Type B pancreatic cell (in vitro differentiated cells): ENCODE data around the gene TIMM22. TPM values are rescaled to one million over a fixed set of nuclear protein-coding genes. Genes with fewer than 3 reads are reported as not detected.
"Not testable (repeated sequence)": the region's sequence is repeated elsewhere in the genome, so short reads cannot be mapped to it uniquely, and the experiment has no call there.

Experiments used
- DNase-seq: peaks from one replicate; pipeline ENCODE4 v3.0.0; 2021; ENCODE audit warnings: mixed read lengths; ENCODE audit not compliant: unreplicated experiment; ENCODE audit errors: extremely low spot score
- H3K27ac Mint-ChIP-seq: 2 replicates; pipeline ENCODE4 v1.8.0; 2021; ENCODE audit warnings: mild to moderate bottlenecking, mixed read lengths
- H3K27me3 Mint-ChIP-seq: 2 replicates; pipeline ENCODE4 v1.8.0; 2021; ENCODE audit warnings: mixed read lengths
- H3K36me3 Mint-ChIP-seq: 2 replicates; pipeline ENCODE4 v1.8.0; 2021; ENCODE audit warnings: mixed read lengths
- H3K4me1 Mint-ChIP-seq: one replicate; pipeline ENCODE4 v1.8.0; 2021; ENCODE audit warnings: mixed read lengths; ENCODE audit not compliant: unreplicated experiment
- H3K4me3 Mint-ChIP-seq: 2 replicates; pipeline ENCODE4 v1.8.0; 2021; ENCODE audit warnings: mild to moderate bottlenecking, mixed read lengths
- H3K9me3 Mint-ChIP-seq: 2 replicates; pipeline ENCODE4 v1.8.0; 2021; ENCODE audit warnings: mixed read lengths
- long read RNA-seq: library from polyadenylated mRNA; unstranded; transcript quantifications from one replicate; pipeline ENCODE4 v2.0.0, GENCODE V29; 2020
- total RNA-seq: library from RNA; stranded (reverse); gene quantifications from 2 replicates; pipeline ENCODE4 v1.2.1, GENCODE V29; 2021; ENCODE audit warnings: low replicate concordance
- TF ChIP-seq, protein P1 (sequence below): fragments of 200-600 bp; sonication (generic); conservative IDR thresholded peaks from 2 replicates; pipeline ENCODE4 v1.5.0; 2021; ENCODE audit warnings: antibody characterized with exemption, mild to moderate bottlenecking

The TIMM22 gene
- 16.2 and 20.1 TPM in 2 replicates for total RNA-seq
- long read RNA-seq, transcript TIMM22-201 (4 exons, 3,194 nt) = major isoform, 178 of 191 reads
- long read RNA-seq, partial matches to known transcripts = 6 of 191 reads
- long read RNA-seq, other reads (novel, unspliced or antisense) = 7 of 191 reads

- peaks cover 29% of the 10 kb centered on the region for H3K4me1 Mint-ChIP-seq
- H3K27me3 Mint-ChIP-seq = no peaks in the 10 kb centered on the region
- H3K36me3 Mint-ChIP-seq = peaks cover 18% of the 10 kb centered on the region
- H3K4me3 Mint-ChIP-seq = peak within 1 kb of the TSS; percentile 100
- TF ChIP-seq, protein P1, sequence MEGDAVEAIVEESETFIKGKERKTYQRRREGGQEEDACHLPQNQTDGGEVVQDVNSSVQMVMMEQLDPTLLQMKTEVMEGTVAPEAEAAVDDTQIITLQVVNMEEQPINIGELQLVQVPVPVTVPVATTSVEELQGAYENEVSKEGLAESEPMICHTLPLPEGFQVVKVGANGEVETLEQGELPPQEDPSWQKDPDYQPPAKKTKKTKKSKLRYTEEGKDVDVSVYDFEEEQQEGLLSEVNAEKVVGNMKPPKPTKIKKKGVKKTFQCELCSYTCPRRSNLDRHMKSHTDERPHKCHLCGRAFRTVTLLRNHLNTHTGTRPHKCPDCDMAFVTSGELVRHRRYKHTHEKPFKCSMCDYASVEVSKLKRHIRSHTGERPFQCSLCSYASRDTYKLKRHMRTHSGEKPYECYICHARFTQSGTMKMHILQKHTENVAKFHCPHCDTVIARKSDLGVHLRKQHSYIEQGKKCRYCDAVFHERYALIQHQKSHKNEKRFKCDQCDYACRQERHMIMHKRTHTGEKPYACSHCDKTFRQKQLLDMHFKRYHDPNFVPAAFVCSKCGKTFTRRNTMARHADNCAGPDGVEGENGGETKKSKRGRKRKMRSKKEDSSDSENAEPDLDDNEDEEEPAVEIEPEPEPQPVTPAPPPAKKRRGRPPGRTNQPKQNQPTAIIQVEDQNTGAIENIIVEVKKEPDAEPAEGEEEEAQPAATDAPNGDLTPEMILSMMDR = peak; percentile 89
- peak; percentile 96 for DNase-seq
- H3K9me3 Mint-ChIP-seq = no peaks in the 10 kb centered on the region
- H3K27ac Mint-ChIP-seq = peak within 1 kb of the TSS; percentile 100
Measured at GRCh38 chr17:996554-997344, at the start of gene TIMM22. TSS of gene TIMM22 (plus strand) at chr17:997129. CDS start at chr17:997143, 14 bp downstream.

- Mint-ChIP-seq H3K27ac (peak overlapping the region; percentile 83), H3K9me3 (no peaks in the 10 kb centered on the region), H3K4me1 (peaks cover 24% of the 10 kb centered on the region), H3K27me3 (no peaks in the 10 kb centered on the region), H3K36me3 (peaks cover 6% of the 10 kb centered on the region), H3K4me3 (peak overlapping the region; percentile 13)
- DNase-seq = no peak
- TF ChIP-seq, protein P1 = no peak
Measured at GRCh38 chr17:948284-948852, 48.6 kb upstream of the TIMM22 start.

DNA sequence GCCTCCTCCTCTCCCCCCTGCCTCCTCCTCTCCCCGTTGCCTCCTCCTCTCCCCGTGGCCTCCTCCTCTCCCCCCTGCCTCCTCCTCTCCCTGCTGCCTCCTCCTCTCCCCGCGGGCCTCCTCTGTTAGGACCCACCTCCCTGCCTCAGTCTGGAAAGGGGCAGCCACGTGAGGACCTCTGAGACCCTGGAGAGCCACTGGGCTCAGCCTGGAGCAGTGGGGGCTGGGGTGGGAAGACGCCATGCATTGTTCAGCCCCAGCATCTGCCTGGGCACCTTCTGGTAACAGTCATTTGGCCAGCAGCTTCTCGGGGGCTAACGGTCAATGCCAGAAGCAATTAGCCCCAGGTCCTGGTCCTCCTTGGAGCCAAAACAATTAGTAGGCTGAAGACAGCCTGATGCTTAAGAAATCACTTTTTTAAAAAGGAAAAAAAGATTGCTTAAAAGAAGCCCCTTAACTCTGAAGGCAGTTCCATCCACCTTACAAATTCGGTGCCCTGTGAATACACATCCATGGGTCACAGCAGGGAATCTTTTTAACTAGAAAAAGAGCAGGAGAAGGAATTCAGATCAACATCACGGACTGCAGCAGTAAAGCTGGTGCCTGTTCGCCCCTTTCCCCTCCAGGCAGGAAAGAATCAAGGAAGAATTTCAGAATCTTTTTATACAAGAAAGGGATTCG, 47.2 kb upstream of the TIMM22 start:
- H3K4me3 Mint-ChIP-seq = peak overlapping the region; percentile 73

DNA sequence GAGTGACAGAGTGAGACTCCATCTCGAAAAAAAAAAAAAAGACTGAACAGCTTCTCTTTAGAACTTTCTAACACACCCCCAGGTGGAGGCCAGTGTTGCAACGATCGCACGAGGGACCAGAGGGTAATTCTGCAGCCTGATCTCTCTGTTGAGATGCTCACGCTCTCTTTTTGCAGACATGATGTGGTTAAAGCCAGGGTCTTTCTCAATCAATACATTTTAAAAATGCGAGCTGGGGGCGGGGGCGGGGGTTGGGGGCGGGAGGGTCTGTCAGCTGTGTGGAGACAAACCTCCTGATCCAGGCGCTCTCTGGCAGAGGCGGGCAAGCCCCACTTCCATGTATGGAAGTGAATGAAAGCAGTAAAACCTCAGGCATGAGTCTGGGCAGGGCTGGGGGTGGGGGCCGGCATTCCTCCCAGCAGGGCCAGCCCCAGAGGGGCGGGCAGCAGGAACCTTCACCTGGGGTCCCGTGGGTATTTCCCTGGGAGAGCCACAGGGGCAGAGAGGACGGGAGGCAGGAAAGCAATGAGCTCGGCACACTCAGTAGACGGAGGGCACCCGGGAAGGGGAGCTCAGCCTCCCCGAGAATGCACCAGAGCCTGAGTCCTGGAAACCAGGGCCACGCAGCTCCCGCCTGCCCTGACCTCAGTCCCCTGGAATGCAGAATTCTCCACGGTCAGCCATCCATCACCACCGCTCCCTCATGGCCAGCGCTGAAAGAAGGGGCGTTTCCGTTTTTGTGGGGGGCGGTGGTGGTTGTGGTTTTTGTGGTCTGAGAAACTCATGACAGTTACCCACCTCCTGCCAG, 45.4 kb upstream of the TIMM22 start:
- peak overlapping the region; percentile 76 for H3K4me3 Mint-ChIP-seq
- H3K4me1 Mint-ChIP-seq = peaks cover 21% of the 10 kb centered on the region
- H3K9me3 Mint-ChIP-seq = peaks cover 4% of the 10 kb centered on the region
- TF ChIP-seq, protein P1 = no peak
- H3K27me3 Mint-ChIP-seq = no peaks in the 10 kb centered on the region
- peak overlapping the region; percentile 92 for H3K27ac Mint-ChIP-seq
- H3K36me3 Mint-ChIP-seq = peaks cover 8% of the 10 kb centered on the region
- peak; percentile 78 for DNase-seq

More for the DNA sequence above, 47.2 kb upstream of the TIMM22 start:
- peaks cover 24% of the 10 kb centered on the region for H3K4me1 Mint-ChIP-seq
- peaks cover 4% of the 10 kb centered on the region for H3K9me3 Mint-ChIP-seq
- TF ChIP-seq, protein P1 = no peak
- DNase-seq = no peak
- peak overlapping the region; percentile 92 for H3K27ac Mint-ChIP-seq
- peaks cover 8% of the 10 kb centered on the region for H3K36me3 Mint-ChIP-seq
- H3K27me3 Mint-ChIP-seq = no peaks in the 10 kb centered on the region

DNA sequence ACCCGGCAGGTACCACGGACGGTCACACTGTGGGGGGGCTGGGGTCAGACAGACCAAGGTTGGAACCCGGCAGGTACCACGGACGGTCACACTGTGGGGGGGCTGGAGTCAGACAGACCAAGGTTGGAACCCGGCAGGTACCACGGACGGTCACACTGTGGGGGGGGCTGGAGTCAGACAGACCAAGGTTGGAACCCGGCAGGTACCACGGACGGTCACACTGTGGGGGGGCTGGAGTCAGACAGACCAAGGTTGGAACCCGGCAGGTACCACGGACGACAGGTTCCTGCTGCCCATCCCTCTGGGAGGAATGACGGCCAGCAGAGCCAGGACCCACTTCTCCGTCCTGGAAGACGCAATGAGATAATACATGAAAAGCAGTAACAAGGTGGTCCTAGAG, 44.3 kb upstream of the TIMM22 start:
- not testable (repeated sequence) for H3K27me3 Mint-ChIP-seq, H3K9me3 Mint-ChIP-seq, DNase-seq, H3K4me3 Mint-ChIP-seq
- Mint-ChIP-seq H3K36me3 (peaks cover 15% of the 10 kb centered on the region), H3K4me1 (peaks cover 29% of the 10 kb centered on the region), H3K27ac (peak overlapping the region; percentile 70)
